Neural progenitor cell (in vitro differentiated cells): ENCODE data around the gene SLC4A2. TPM values are rescaled to one million over a fixed set of nuclear protein-coding genes. Genes with fewer than 3 reads are reported as not detected.

Source experiments
- DNase-seq: peaks from one replicate; pipeline ENCODE4 v3.0.0-alpha.2; 2016; ENCODE audit warnings: low spot score
- H2AFZ ChIP-seq: fragments of 200-600 bp; sonication (generic); replicated peaks from 2 replicates; pipeline ENCODE4 v1.6.1; 2016; ENCODE audit warnings: antibody characterized with exemption
- H3F3A ChIP-seq: fragments of 200-600 bp; sonication (generic); 2 replicates; pipeline ENCODE4 v1.6.1; 2016; ENCODE audit warnings: antibody characterized with exemption, low read depth
- H3K27ac ChIP-seq: fragments of 200-600 bp; sonication (generic); 2 replicates; pipeline ENCODE4 v1.5.1; 2016; ENCODE audit warnings: mild to moderate bottlenecking
- H3K27me3 ChIP-seq: fragments of 200-600 bp; sonication (generic); 2 replicates; pipeline ENCODE4 v1.6.1; 2016; ENCODE audit warnings: mild to moderate bottlenecking, moderate library complexity
- H3K36me3 ChIP-seq: fragments of 200-600 bp; sonication (generic); 2 replicates; pipeline ENCODE4 v1.5.1; 2016
- H3K4me1 ChIP-seq: fragments of 200-600 bp; sonication (generic); 2 replicates; pipeline ENCODE4 v1.6.1; 2016; ENCODE audit warnings: mixed run types
- H3K4me2 ChIP-seq: fragments of 200-600 bp; sonication (generic); 2 replicates; pipeline ENCODE4 v1.6.1; 2016
- H3K4me3 ChIP-seq: fragments of 200-600 bp; sonication (generic); 2 replicates; pipeline ENCODE4 v1.5.1; 2016
- H3K79me2 ChIP-seq: fragments of 200-600 bp; sonication (generic); 2 replicates; pipeline ENCODE4 v1.6.1; 2016; ENCODE audit warnings: low read depth
- H3K9ac ChIP-seq: fragments of 200-600 bp; sonication (generic); 2 replicates; pipeline ENCODE4 v1.6.1; 2016
- H3K9me3 ChIP-seq: fragments of 200-600 bp; sonication (generic); 2 replicates; pipeline ENCODE4 v1.5.1; 2016; ENCODE audit warnings: low read depth
- H4K20me1 ChIP-seq: fragments of 200-600 bp; sonication (generic); 2 replicates; pipeline ENCODE4 v1.6.1; 2016; ENCODE audit warnings: low read depth
- H3K27ac Mint-ChIP-seq: 3 replicates; pipeline ENCODE4 v1.8.0; 2021; ENCODE audit warnings: mixed read lengths
- H3K27me3 Mint-ChIP-seq: 2 replicates; pipeline ENCODE4 v1.8.0; 2022; ENCODE audit warnings: low read depth, mild to moderate bottlenecking, inconsistent platforms, moderate library complexity, mixed read lengths; ENCODE audit not compliant: insufficient read depth
- H3K36me3 Mint-ChIP-seq: 3 replicates; pipeline ENCODE4 v1.8.0; 2021; ENCODE audit warnings: mixed read lengths
- H3K4me1 Mint-ChIP-seq: 3 replicates; pipeline ENCODE4 v1.8.0; 2021; ENCODE audit warnings: mixed read lengths
- H3K4me3 Mint-ChIP-seq: 3 replicates; pipeline ENCODE4 v1.8.0; 2021; ENCODE audit warnings: mild to moderate bottlenecking, moderate library complexity, mixed read lengths
- H3K9me3 Mint-ChIP-seq: 3 replicates; pipeline ENCODE4 v1.8.0; 2020; ENCODE audit warnings: mixed read lengths
- EZH2 ChIP-seq: fragments of 200-600 bp; sonication (generic); IDR thresholded peaks from 2 replicates; pipeline ENCODE4 v1.6.1; 2017; ENCODE audit warnings: antibody characterized with exemption, mild to moderate bottlenecking, moderate library complexity
- EZH2phosphoT487 ChIP-seq: fragments of 200-600 bp; sonication (generic); IDR thresholded peaks from 2 replicates; pipeline ENCODE4 v1.6.1; 2017; ENCODE audit warnings: antibody characterized with exemption
- total RNA-seq: library from RNA; depleted of rRNA; stranded (reverse); fragments of >200 nt; gene quantifications from 2 replicates; pipeline ENCODE4 v1.2.3, GENCODE V29; 2015; ENCODE audit warnings: low replicate concordance
- TF ChIP-seq, protein P1 (sequence below): fragments of 200-600 bp; sonication (generic); IDR thresholded peaks from 2 replicates; pipeline ENCODE4 v1.5.1; 2017; ENCODE audit warnings: antibody characterized with exemption, mild to moderate bottlenecking

The SLC4A2 gene
- total RNA-seq, 1 donor from 2014 or later, result 26.1 TPM

DNA sequence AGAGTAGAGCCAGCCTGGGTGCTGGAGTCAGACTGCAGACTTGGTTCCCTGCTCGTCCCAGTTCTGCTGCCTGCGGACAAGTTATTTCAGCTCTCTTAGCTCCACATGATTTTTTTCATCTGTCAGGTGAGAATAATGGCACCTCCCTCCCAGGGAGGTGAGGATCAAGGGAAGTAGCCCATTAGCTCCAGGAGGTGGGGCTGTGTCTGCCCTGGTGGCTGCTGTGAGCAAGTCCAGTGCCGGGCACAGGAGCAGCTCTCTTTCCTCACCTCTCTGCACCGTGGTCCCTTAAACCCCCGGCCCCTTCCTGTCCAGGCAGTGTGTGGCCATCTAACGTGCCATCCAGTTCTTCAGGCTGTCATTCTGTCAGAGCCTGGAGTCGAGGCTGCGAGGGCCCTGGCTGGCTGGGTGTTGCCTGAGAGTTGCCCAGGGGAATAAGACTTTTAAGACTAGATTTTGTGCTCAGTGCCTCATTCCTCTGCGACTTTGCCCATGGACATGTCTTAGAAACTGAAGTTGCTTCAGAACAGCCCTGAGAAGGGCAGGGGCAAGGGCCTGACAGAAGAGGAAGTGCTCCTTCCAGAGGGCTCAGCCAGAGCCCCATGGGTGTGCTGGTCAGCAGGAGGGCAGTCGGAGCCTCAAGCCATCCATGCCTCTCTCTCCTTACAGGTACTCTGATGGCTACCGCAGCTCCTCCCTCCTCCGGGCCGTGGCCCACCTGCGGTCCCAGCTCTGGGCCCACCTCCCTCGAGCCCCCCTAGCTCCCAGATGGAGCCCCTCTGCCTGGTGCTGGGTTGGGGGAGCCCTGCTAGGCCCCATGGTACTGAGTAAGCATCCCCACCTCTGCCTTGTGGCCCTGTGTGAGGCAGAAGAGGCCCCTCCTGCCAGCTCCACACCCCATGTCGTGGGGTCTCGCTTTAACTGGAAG is 26.2 kb upstream of the SLC4A2 start:
- TF ChIP-seq, protein P1, sequence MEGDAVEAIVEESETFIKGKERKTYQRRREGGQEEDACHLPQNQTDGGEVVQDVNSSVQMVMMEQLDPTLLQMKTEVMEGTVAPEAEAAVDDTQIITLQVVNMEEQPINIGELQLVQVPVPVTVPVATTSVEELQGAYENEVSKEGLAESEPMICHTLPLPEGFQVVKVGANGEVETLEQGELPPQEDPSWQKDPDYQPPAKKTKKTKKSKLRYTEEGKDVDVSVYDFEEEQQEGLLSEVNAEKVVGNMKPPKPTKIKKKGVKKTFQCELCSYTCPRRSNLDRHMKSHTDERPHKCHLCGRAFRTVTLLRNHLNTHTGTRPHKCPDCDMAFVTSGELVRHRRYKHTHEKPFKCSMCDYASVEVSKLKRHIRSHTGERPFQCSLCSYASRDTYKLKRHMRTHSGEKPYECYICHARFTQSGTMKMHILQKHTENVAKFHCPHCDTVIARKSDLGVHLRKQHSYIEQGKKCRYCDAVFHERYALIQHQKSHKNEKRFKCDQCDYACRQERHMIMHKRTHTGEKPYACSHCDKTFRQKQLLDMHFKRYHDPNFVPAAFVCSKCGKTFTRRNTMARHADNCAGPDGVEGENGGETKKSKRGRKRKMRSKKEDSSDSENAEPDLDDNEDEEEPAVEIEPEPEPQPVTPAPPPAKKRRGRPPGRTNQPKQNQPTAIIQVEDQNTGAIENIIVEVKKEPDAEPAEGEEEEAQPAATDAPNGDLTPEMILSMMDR, result no peak
- TF ChIP-seq EZH2 (no peak), EZH2phosphoT487 (no peak)
- peaks cover 14% of the 10 kb centered on the region for H3K4me1 Mint-ChIP-seq
- Histone ChIP-seq H3K4me1 (no peaks in the 10 kb centered on the region), H3K9me3 (no peaks in the 10 kb centered on the region), H3K9ac (no peak overlapping the region), H3K4me2 (no peak overlapping the region), H3F3A (no peaks in the 10 kb centered on the region), H3K36me3 (no peaks in the 10 kb centered on the region), H3K27me3 (no peaks in the 10 kb centered on the region), H3K4me3 (no peak overlapping the region), H4K20me1 (no peaks in the 10 kb centered on the region), H3K79me2 (peaks cover 2% of the 10 kb centered on the region), H2AFZ (no peak overlapping the region), H3K27ac (no peak overlapping the region)
- H3K9me3 Mint-ChIP-seq, result no peaks in the 10 kb centered on the region
- H3K36me3 Mint-ChIP-seq, result peaks cover 4% of the 10 kb centered on the region
- no peak for DNase-seq
- H3K27ac Mint-ChIP-seq, result no peak overlapping the region
- peaks cover 7% of the 10 kb centered on the region for H3K27me3 Mint-ChIP-seq
- no peak overlapping the region for H3K4me3 Mint-ChIP-seq

DNA sequence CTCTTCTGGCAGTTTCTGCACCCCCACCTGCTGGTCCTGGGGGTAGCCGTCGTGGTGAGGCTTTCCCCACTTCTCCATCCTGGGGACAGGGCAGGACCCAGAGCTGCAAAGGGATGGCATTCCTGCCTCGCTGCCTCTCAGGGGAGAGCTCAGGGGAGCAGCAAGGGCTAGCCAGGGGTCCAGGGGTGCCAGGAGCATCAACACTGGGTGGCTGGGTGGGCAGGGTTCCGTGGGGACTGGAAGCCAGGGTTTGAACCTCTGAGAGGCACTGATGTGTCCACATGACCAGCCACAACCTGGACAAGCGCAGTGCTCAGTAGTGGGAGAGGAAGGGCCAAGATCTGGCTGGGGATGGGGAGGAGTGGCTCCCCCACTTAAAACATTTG is 25.5 kb upstream of the SLC4A2 start:
- DNase-seq, result no peak
- no peaks in the 10 kb centered on the region for H3K9me3 ChIP-seq
- no peaks in the 10 kb centered on the region for H3K4me1 ChIP-seq
- no peak overlapping the region for H3K4me2 ChIP-seq
- no peak overlapping the region for H3K27ac ChIP-seq
- no peak for TF ChIP-seq EZH2phosphoT487
- TF ChIP-seq EZH2, result no peak
- TF ChIP-seq, protein P1, result no peak
- H3K4me3 ChIP-seq, result no peak overlapping the region
- no peaks in the 10 kb centered on the region for H3K36me3 ChIP-seq
- H4K20me1 ChIP-seq, result no peaks in the 10 kb centered on the region
- H3K9ac ChIP-seq, result no peak overlapping the region
- H3K4me1 Mint-ChIP-seq, result peaks cover 14% of the 10 kb centered on the region
- H3F3A ChIP-seq, result no peaks in the 10 kb centered on the region
- no peak overlapping the region for H3K27ac Mint-ChIP-seq
- H3K79me2 ChIP-seq, result peaks cover 2% of the 10 kb centered on the region
- no peak overlapping the region for H3K4me3 Mint-ChIP-seq
- peaks cover 4% of the 10 kb centered on the region for H3K36me3 Mint-ChIP-seq
- H3K27me3 ChIP-seq, result no peaks in the 10 kb centered on the region
- no peaks in the 10 kb centered on the region for H3K9me3 Mint-ChIP-seq
- no peak overlapping the region for H2AFZ ChIP-seq
- peaks cover 6% of the 10 kb centered on the region for H3K27me3 Mint-ChIP-seq

DNA sequence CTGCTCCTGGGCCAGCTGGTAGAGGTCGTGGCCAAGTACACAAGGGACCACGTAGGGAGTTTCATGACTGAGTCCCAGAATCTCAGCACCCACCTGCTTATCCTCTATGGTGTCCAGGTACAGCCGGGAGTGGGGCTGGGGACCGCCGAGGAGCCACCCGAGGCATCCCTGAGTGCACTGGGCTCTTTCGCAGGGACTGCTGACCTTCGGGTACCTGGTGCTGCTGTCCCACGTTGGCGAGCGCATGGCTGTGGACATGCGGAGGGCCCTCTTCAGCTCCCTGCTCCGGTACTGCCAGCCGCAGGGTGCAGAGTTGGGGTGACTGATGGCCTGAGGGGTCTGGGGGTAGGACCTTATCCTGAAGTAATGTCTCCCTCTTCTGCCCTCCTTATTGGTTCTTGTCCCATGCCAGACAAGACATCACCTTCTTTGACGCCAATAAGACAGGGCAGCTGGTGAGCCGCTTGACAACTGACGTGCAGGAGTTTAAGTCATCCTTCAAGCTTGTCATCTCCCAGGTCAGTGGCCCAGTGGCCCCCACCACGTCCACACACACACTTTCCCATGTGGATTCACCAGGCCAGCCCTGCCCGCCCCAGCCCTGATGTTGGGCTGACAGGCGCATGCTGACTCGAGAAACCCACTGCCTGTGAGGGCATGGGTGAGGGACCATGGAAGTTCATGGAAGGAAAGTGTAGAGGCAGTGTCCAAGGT is 24.9 kb upstream of the SLC4A2 start:
- H3K27me3 Mint-ChIP-seq, result peaks cover 4% of the 10 kb centered on the region
- no peaks in the 10 kb centered on the region for H3K9me3 Mint-ChIP-seq
- peaks cover 12% of the 10 kb centered on the region for H3K4me1 Mint-ChIP-seq
- no peaks in the 10 kb centered on the region for H3K27me3 ChIP-seq
- no peaks in the 10 kb centered on the region for H3K4me1 ChIP-seq
- no peak overlapping the region for H2AFZ ChIP-seq
- H3K36me3 ChIP-seq, result no peaks in the 10 kb centered on the region
- no peak overlapping the region for H3K4me3 Mint-ChIP-seq
- no peak overlapping the region for H3K9ac ChIP-seq
- H3K27ac ChIP-seq, result no peak overlapping the region
- H3K79me2 ChIP-seq, result no peaks in the 10 kb centered on the region
- no peaks in the 10 kb centered on the region for H3K9me3 ChIP-seq
- H3F3A ChIP-seq, result no peaks in the 10 kb centered on the region
- no peaks in the 10 kb centered on the region for H4K20me1 ChIP-seq
- H3K4me3 ChIP-seq, result no peak overlapping the region
- TF ChIP-seq, protein P1, result no peak
- no peak for TF ChIP-seq EZH2phosphoT487
- no peak for TF ChIP-seq EZH2
- no peak for DNase-seq
- no peak overlapping the region for H3K4me2 ChIP-seq
- no peak overlapping the region for H3K27ac Mint-ChIP-seq
- H3K36me3 Mint-ChIP-seq, result peaks cover 4% of the 10 kb centered on the region
